Measurements from ENCODE around the gene GLIPR1L1. TPM values are rescaled to one million over a fixed set of nuclear protein-coding genes. Genes with fewer than 3 reads are reported as not detected.
"Not testable (repeated sequence)": the region's sequence is repeated elsewhere in the genome, so short reads cannot be mapped to it uniquely, and the experiment has no call there.

The GLIPR1L1 gene
- total RNA-seq, result not detected in 2 replicates

- peak; percentile 66 for DNase-seq (ENCODE audit: low read depth, low spot score)
Observed at GRCh38 chr12:75334384-75335030, at the start of gene GLIPR1L1. Gene GLIPR1L1 (plus strand): TSS chr12:75334670. CDS start chr12:75334729, 59 bp downstream.

DNA sequence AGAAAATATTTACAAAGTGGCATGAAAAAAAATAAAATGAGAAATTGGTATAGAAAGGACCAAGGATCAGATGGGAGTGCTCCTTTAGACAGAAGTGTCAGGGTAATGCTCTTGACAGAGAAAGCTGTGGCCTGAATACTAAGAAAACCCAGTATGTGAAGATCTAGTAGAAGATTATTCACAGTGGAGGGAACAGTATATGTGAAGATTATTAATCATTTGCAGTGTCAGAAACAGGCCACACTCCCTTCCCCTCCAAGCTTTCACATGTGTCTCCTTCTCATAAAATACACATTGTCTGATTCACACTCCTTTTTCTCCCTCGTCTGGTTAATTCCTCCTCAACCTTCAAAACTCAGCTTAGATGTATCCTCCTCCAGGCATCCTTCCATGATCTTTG, 45.6 kb upstream of the GLIPR1L1 start:
- no peak for DNase-seq (ENCODE audit: low read depth, low spot score)

- no peak for DNase-seq (ENCODE audit: low read depth, low spot score)
Observed at GRCh38 chr12:75289753-75290152, 44.7 kb upstream of the GLIPR1L1 start.

DNA sequence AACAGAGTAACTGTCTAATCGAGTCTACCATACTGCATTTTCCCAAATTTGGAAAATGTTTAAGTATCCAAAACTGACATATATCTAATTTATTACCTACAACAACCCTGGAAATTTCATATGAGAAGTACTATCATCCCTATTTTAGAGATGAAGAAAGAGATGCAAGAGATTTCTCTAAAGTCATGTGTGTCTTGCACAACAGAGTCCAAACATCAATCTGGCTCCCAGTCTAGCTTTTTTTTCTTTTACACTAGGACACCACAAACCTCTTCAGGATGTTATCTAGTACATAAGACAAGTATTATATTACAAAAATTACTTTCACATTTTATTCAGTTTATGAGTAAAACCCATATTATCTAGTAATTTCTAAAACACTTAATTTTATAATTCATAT, 43.5 kb upstream of the GLIPR1L1 start:
- no peak for DNase-seq (ENCODE audit: low read depth, low spot score)

DNA sequence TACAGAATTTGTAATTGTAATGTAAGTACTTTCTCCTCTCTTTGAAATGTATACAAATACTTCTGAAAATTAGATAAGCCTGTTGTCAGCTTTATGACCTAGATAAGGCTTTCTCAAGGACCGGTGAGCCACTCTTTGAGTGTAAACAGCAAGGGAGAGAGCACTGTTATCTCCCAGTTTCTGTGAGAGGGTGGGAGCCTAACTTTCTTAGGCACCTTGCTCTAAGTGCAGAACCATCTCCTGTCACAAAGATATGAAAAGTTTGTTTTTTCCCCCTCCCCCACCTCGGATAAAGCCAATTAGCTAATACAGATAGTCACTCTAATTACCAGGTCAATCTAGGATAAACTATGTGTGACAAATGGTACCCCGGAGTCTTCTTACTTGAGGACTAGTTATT, 40.1 kb upstream of the GLIPR1L1 start:
- no peak for DNase-seq (ENCODE audit: low read depth, low spot score)

DNA sequence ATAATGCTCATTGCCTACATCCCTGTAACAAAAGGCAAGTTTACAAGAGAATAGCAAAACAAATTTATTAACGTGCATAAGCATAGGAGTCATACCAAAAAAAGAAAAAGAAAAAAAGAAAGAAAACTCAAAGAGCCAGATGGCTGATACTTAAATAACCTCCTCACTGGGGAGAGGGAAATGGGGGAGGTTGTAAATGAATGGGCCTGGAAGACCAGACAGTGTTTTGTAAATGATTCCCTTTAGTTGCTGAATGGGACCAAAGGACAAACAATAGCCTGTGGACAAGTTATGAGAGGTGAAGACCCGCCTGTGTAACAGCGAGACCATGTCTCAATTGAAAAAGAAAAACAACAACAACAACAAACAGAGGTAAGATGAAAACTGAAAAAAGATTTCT, 39.7 kb upstream of the GLIPR1L1 start:
- no peak for DNase-seq (ENCODE audit: low read depth, low spot score)

- DNase-seq (ENCODE audit: low read depth, low spot score), result no peak
Observed at GRCh38 chr12:75302225-75302624, 32.2 kb upstream of the GLIPR1L1 start.

- DNase-seq (ENCODE audit: low read depth, low spot score), result no peak
Observed at GRCh38 chr12:75302781-75303180, 31.7 kb upstream of the GLIPR1L1 start.

DNA sequence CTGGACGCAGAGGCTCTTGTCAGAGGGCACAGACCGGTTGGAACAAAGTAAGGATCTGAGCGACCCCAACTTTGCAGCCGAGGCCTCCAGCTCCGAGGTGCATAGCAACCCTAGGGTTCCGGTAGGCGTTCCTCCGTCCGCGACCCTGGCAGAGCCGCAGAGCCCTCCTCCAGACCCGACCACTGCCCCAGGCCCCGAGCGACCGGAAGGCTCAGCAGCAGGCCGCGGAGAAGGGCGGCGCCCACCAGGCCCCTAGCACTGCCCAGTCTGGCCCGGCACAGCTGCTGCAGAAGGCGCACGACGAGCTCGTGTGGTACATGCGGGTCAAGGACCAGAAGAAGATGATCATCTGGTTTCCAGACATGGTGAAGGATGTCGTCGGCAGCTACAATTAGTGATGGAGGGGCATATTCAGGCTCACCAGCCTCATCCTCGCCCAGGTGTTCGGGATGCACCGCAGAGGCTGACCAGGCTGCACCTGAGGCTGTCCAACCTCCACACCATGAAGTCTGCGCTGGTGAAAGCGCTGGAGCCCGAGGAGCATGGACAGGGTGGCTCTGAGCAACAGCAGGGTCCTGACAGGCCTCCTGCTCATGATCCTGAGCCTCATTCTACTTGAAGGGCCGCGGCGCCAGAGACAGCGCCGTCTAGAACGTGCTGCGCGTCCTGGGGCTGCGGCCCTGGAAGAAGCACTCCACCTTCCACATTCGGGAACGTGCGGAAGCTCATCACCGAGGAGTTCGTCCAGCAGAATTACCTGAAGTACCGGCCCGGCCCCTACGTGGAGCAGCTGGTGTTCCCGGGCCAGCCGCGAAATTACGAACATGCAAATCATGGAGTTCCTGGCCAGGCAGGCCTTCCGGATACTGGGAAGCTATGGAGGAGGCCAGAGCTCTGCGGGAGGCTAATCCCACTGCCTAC, 28.8 kb upstream of the GLIPR1L1 start:
- DNase-seq (ENCODE audit: low read depth, low spot score), result no peak

GRCh38 chr12:75308279-75308678, 26.2 kb upstream of the GLIPR1L1 start:
- DNase-seq (ENCODE audit: low read depth, low spot score), result no peak

GRCh38 chr12:75311369-75311768, 23.1 kb upstream of the GLIPR1L1 start:
- no peak for DNase-seq (ENCODE audit: low read depth, low spot score)

DNA sequence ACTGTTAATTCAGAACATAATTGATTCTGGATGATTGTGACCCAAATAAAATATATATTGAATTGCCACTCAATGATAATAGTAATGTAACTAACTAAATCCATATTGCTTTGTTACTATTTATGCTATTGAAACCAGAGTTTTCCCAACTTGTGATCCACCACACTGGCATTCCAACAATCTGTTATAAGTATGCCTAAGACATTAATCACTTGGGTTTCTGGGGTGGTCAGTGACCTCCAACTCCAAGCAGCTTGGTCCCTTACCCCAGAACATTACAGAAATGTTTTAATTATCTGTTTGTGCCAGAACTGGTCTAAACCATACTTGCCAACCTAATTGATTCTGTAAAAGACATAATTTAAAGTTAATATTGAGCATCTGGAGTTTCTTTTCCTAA, 19.0 kb upstream of the GLIPR1L1 start:
- DNase-seq (ENCODE audit: low read depth, low spot score), result no peak

DNA sequence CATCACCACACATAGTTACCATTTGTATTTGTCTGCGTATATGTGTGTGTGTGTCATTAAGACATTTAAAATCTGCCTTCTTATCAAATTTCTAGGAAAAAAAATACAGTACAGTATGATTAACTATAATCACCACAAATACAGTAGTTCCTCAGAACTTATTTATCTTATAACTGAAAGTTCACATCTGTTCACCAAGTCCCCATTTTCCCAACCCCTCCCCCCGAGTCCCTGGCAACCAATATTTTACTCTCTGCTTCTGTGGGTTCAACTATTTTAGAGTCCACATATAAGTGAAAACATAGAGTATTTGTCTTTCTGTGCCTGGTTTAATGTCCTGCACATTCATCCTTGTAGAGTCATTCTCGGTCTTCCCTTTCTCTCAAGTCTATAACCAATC, 16.7 kb upstream of the GLIPR1L1 start:
- no peak for DNase-seq (ENCODE audit: low read depth, low spot score)

DNA sequence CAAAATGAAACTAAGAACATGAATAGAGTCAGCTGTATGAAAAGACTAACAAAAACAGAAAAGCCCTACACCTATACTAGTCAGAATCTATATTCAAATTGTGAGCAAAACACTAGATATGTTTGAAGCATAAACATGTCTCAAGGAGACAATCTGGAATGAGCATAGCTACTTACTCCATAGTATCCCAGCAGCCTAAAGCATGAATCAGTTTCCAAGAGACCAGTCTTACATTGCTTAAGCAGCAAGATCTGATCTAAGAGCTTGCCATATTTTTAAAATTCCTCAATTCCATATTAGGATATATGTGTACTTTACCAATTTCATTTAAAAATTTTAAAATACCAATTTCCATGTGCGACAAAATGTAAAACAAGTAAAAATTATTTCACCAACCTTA, 12.0 kb upstream of the GLIPR1L1 start:
- no peak for DNase-seq (ENCODE audit: low read depth, low spot score)

DNA sequence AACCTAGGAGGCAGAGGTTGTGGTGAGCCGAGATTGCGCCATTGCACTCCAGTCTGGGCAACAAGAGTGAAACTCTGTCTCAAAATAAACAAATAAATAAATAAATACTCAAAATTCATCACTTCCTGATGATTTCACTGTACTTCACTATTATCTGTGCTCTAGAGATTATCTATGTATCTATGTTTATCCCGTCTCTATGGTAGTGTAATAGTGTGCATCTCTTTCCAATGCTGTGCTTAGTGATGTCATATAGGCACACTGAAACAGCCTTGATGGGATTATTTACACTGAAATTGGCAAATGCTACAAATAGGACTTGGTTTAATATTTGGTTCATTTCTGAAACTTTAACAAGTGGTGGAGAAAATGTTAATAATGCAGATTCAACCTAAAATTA, 10.8 kb upstream of the GLIPR1L1 start:
- no peak for DNase-seq (ENCODE audit: low read depth, low spot score)

- no peak for DNase-seq (ENCODE audit: low read depth, low spot score)
Observed at GRCh38 chr12:75327642-75328041, 6.8 kb upstream of the GLIPR1L1 start.

DNA sequence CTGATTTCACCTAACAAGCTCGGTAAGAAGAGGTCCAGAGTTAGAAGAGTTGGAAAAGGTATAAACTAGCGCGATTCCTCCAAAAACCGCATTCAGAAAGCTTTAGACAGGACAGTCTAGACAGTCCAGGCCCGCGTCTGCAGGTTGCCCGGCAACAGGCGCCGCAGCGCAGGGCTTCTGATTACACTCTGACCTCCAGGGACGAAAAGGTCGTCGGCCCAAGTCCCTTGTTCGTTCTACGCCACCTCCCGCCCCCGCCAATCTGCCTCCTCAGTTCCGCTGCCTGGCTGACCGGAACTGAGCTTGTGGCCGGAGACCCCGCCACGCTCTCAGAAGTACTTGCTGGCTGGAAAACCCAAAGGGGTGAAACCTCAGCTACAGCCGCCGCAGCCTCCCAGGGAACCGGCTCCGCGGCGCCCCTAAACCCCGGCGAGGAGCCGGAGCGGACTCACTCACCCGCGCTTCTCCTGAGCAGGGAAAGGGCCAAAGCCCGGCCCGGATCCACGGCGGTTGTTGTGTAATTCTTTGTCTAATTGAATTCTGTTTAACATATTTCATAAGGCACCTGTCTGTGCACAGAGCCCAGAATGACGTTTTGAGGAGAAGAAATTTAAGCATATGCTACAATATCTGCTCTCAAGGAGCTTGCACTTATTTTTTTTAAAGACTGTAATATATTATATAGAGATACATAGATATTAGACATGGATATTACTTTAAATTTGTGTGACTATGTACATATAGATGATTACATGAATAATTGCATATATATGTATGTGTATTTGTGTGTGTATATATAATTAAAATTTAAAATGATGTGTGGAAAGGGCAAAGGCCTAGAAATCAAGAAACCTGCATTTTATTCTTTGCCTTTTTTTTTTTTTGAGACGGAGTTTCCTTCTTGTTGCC, 4.3 kb upstream of the GLIPR1L1 start, which contains the start of gene CAPS2:
Gene CAPS2, minus strand, starts transcription at position 407 of the 909 bp plus-strand sequence. CDS start 3,826 bp downstream, outside the sequence.
- DNase-seq (ENCODE audit: low read depth, low spot score), result peak; percentile 46

DNA sequence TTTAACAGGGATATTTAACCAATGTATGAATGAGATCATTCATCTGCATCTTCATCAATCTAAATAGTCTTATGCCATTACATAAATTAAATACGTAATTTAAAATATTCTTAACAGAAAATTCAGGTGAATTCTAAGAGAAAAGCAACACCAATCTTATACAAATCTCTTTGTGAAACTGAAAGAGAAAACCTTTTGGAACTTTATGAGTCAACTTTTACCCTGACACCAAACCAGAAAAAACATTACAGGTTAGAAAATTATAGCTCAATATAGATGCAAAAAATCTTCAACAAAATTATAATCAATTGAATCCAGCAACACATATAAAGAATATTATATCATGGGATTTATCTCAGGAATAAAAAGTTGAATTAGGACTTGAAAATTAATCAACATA, 3.4 kb downstream of the GLIPR1L1 start:
- DNase-seq (ENCODE audit: low read depth, low spot score), result no peak

GRCh38 chr12:75341873-75342272, 7.4 kb downstream of the GLIPR1L1 start:
- DNase-seq (ENCODE audit: low read depth, low spot score), result no peak

DNA sequence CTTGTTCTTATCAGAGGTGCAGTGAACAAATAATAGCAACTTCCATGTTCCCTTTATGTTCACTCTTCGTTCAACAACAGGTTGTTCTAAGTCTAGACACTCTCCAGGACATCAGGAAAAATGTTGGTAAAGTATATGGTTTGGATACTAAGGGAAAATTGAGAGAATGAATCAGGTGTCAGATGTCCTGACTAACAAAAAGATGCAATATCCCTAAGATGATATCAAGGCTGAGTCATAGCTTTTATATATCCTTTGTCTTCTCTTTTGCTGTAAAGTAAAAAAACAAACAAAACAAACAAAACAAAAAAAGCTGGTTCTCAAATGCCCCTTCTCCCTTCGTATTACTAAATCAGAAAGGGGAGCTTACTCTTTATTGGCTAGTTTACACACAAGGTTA, 11.1 kb downstream of the GLIPR1L1 start:
- DNase-seq (ENCODE audit: low read depth, low spot score), result no peak

- not testable (repeated sequence) for DNase-seq (ENCODE audit: low read depth, low spot score)
Observed at GRCh38 chr12:75346215-75346614, 11.7 kb downstream of the GLIPR1L1 start.

DNA sequence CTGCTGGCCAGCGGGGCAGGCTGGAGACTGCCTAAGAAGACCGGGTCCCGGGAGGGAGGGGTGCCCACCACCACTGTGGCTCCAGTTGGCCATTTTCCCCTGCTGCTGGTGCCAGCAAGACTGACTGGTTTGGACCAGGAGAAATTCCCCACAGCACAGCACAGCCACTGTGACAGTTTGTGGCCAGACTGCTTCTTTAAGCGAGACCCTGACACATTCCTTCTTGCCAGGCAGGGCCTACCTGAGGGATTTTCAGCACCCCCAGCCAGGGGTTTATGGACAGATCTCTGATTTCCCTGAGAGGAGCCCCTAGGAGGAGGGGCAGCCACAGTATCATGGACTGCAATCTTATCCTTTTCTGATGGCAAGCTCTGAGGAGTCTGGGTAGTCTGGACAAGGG, 15.5 kb downstream of the GLIPR1L1 start:
- no peak for DNase-seq (ENCODE audit: low read depth, low spot score)

All from pulmonary artery endothelial cell (primary cell).